Smooth muscle cell (in vitro differentiated cells): ENCODE measurements around the gene SEMA3C. TPM values are rescaled to one million over a fixed set of nuclear protein-coding genes. Genes with fewer than 3 reads are reported as not detected.
A peak's percentile ranks its signal among the peaks of the same experiment; 100 is the strongest.

Experiments used
- DNase-seq: peaks from one replicate; lab custom pipeline; 2025; ENCODE audit not compliant: unreplicated experiment; lab: John Stamatoyannopoulos, UW
- H2AFZ ChIP-seq: fragments of 200-600 bp; sonication (generic); 2 replicates; pipeline ENCODE4 v1.6.0; 2016; ENCODE audit warnings: antibody characterized with exemption, low read depth, mild to moderate bottlenecking
- H3F3A ChIP-seq: fragments of 200-600 bp; sonication (generic); 2 replicates; pipeline ENCODE4 v1.6.0; 2017; ENCODE audit warnings: antibody characterized with exemption, low read depth
- H3K27ac ChIP-seq: fragments of 200-600 bp; sonication (generic); 2 replicates; pipeline ENCODE4 v1.5.1; 2016; ENCODE audit warnings: low read depth, mild to moderate bottlenecking
- H3K27me3 ChIP-seq: fragments of 200-600 bp; sonication (generic); 2 replicates; pipeline ENCODE4 v1.6.1; 2016; ENCODE audit warnings: low read depth, mild to moderate bottlenecking
- H3K36me3 ChIP-seq: fragments of 200-600 bp; sonication (generic); 2 replicates; pipeline ENCODE4 v1.5.1; 2016; ENCODE audit warnings: low read depth
- H3K4me1 ChIP-seq: fragments of 200-600 bp; sonication (generic); 2 replicates; pipeline ENCODE4 v1.5.1; 2016; ENCODE audit warnings: low read depth
- H3K4me2 ChIP-seq: fragments of 200-600 bp; sonication (generic); 2 replicates; pipeline ENCODE4 v1.6.0; 2016; ENCODE audit warnings: mild to moderate bottlenecking
- H3K4me3 ChIP-seq: fragments of 200-600 bp; sonication (generic); 2 replicates; pipeline ENCODE4 v1.5.1; 2016; ENCODE audit warnings: mild to moderate bottlenecking
- H3K79me2 ChIP-seq: fragments of 200-600 bp; sonication (generic); 2 replicates; pipeline ENCODE4 v1.6.0; 2016; ENCODE audit warnings: low read depth, mild to moderate bottlenecking
- H3K9ac ChIP-seq: fragments of 200-600 bp; sonication (generic); 2 replicates; pipeline ENCODE4 v1.6.0; 2016; ENCODE audit warnings: low read depth
- H3K9me3 ChIP-seq: fragments of 200-600 bp; sonication (generic); replicated peaks from 2 replicates; pipeline ENCODE4 v1.5.1; 2016; ENCODE audit warnings: low read depth
- H4K20me1 ChIP-seq: fragments of 200-600 bp; sonication (generic); 2 replicates; pipeline ENCODE4 v1.6.0; 2016; ENCODE audit warnings: low read depth
- WGBS: methylation state at CpG from one replicate; pipeline ENCODE4 v1.1.7; 2016; ENCODE audit warnings: low lambda C conversion rate; 5-methylcytosine and 5-hydroxymethylcytosine counted together
- polyA plus RNA-seq: library from polyadenylated mRNA; unstranded; fragments of >200 nt; fragmentation: Nextera tagmentation; extraction: Ambion mirVana; gene quantifications from 2 replicates; pipeline ENCODE4 v1.2.1, GENCODE V29; 2016
- total RNA-seq: library from RNA; depleted of rRNA; stranded (reverse); fragments of >200 nt; gene quantifications from 2 replicates; pipeline ENCODE4 v1.2.3, GENCODE V29; 2014
- TF ChIP-seq, protein P1 (sequence below): fragments of 200-600 bp; sonication (generic); IDR thresholded peaks from 2 replicates; pipeline ENCODE4 v1.5.1; 2017; ENCODE audit warnings: borderline replicate concordance, mild to moderate bottlenecking, antibody characterized with exemption; ENCODE audit not compliant: insufficient read depth, poor library complexity, severe bottlenecking

The SEMA3C gene
- total and polyA plus RNA-seq, 2 experiments from 2014 or later: 20.6 to 295 TPM

DNA sequence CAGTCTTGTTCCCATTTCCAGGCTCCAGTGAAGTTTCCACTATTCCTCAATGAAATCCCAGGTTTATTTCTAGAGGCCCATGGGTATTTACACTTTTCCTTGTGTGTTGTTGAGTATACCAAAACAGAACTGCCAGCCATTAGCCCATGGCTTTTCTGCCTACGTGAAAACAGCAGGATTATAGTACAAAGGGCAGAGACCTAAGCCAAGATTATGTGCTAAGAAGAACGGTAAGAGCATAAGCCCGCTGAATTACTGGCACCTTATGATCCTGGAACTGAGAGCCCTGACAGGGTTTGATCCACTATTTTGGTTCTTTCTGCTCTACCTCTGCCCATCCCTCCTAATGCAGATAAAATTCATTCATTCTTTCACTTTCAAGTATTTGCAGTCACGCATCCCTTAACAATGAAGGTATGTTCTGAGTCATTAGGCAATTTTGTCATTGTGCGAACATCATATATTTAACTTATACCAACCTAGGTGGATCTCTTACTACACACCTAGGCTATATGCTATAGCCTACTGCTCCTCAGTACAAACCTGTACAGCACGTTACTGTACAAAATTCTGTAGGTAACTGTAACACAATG is 16.0 kb downstream of the SEMA3C start:
- no peaks in the 10 kb centered on the region for H3K4me1 ChIP-seq
- no peaks in the 10 kb centered on the region for H3F3A ChIP-seq
- no peak overlapping the region for H2AFZ ChIP-seq
- TF ChIP-seq, protein P1, sequence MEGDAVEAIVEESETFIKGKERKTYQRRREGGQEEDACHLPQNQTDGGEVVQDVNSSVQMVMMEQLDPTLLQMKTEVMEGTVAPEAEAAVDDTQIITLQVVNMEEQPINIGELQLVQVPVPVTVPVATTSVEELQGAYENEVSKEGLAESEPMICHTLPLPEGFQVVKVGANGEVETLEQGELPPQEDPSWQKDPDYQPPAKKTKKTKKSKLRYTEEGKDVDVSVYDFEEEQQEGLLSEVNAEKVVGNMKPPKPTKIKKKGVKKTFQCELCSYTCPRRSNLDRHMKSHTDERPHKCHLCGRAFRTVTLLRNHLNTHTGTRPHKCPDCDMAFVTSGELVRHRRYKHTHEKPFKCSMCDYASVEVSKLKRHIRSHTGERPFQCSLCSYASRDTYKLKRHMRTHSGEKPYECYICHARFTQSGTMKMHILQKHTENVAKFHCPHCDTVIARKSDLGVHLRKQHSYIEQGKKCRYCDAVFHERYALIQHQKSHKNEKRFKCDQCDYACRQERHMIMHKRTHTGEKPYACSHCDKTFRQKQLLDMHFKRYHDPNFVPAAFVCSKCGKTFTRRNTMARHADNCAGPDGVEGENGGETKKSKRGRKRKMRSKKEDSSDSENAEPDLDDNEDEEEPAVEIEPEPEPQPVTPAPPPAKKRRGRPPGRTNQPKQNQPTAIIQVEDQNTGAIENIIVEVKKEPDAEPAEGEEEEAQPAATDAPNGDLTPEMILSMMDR: no peak
- no peak for DNase-seq
- H3K4me3 ChIP-seq: no peak overlapping the region
- peak overlapping the region; percentile 49 for H3K27ac ChIP-seq
- no peaks in the 10 kb centered on the region for H4K20me1 ChIP-seq
- WGBS: 65% methylated on average over 6 of the region's 6 CpGs
- H3K9me3 ChIP-seq: no peaks in the 10 kb centered on the region
- H3K79me2 ChIP-seq: no peaks in the 10 kb centered on the region
- no peak overlapping the region for H3K4me2 ChIP-seq
- H3K36me3 ChIP-seq: no peaks in the 10 kb centered on the region
- H3K9ac ChIP-seq: no peak overlapping the region
- H3K27me3 ChIP-seq: no peaks in the 10 kb centered on the region

DNA sequence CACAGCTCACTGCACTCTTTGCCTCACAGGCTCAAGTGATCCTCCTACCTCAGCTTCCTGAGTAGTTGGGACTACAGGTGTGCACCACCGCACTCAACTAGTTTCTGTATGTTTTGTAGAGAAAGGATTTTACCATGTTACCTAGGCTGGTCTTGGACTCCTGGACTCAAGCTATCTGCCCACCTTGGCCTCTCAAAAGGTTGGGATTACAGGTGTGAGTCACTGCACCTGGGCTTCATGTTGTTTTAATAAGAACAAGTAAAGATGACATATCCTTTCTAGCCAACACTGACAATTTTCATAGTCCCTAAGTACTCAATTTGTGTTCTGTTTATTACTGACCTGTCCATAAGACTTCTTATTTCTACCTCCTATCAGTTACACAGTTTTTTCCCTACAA is 16.8 kb downstream of the SEMA3C start:
- Histone ChIP-seq H3K9ac (no peak overlapping the region), H3K9me3 (no peaks in the 10 kb centered on the region), H3K4me1 (no peaks in the 10 kb centered on the region), H2AFZ (no peak overlapping the region), H4K20me1 (no peaks in the 10 kb centered on the region), H3K4me3 (no peak overlapping the region), H3K4me2 (no peak overlapping the region), H3K27me3 (no peaks in the 10 kb centered on the region), H3F3A (no peaks in the 10 kb centered on the region), H3K79me2 (no peaks in the 10 kb centered on the region), H3K27ac (peak overlapping the region; percentile 49), H3K36me3 (no peaks in the 10 kb centered on the region)
- DNase-seq: no peak
- 100% methylated on average over 1 of the region's 1 CpG for WGBS
- TF ChIP-seq, protein P1: no peak

DNA sequence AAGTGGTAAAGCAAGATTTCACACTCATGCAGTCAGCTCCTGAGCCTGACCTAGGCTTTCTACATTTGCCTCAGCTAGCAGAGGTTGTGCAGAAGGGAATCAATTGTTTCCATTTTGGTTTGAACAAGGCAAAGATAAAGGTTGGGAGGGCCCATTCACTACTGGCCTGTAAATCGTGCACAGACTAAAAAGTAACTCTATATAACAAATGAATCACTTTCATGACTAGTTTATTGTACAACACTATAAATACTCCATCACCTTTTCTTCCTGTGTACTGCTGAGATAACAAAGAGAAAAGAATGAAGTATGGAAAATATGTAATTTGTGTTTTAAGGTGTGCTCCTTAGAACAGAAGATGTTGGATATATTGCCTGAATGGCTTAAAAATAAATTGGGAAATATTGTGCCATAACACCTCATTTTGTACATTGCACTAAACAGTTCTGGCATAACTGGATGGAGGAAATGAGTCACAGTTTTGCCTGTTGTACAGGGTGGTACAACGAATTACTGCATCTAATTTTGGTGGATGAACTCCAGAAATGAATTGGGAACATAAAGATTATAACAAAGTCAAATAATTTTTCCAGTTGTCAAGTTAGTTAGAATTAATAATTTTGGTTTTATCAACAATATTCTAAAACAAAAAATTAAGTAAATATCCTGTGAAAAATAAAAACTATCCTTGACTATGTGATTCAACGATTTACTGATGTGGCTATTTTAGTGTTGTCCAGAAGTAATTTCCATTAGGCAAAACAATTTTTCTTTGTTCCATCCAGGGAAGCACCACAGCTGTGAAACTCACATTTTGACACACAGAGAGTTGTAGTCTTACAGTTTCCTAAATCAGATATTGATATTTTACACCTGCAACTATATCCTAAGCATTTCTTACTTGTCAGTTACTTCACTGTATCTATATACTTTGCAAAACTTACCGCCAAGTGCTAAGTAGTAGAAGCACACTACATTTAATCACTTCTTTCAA is 18.0 kb downstream of the SEMA3C start:
- H3F3A ChIP-seq: no peaks in the 10 kb centered on the region
- no peak overlapping the region for H3K9ac ChIP-seq
- TF ChIP-seq, protein P1: no peak
- peaks cover 3% of the 10 kb centered on the region for H3K79me2 ChIP-seq
- no peak overlapping the region for H2AFZ ChIP-seq
- H3K27me3 ChIP-seq: no peaks in the 10 kb centered on the region
- H3K27ac ChIP-seq: peak overlapping the region; percentile 26
- no peak overlapping the region for H3K4me3 ChIP-seq
- no peaks in the 10 kb centered on the region for H3K36me3 ChIP-seq
- H3K9me3 ChIP-seq: no peaks in the 10 kb centered on the region
- H3K4me1 ChIP-seq: no peaks in the 10 kb centered on the region
- no peak overlapping the region for H3K4me2 ChIP-seq
- WGBS: 78% methylated on average over 4 of the region's 4 CpGs
- no peaks in the 10 kb centered on the region for H4K20me1 ChIP-seq
- no peak for DNase-seq
